Stimulated activated naive CD8-positive, alpha-beta T cell treated with anti-CD3 and anti-CD28 coated beads, Interleukin-15, amount 100 ng/mL, for 72 hours (primary cell): ENCODE results near the gene NEDD4L.

Experiments used
- ATAC-seq: fragments of 150-1000 bp; cut with Tn5 transposase; 2 replicates; pipeline ENCODE4 v1.10.0; 2021; ENCODE audit warnings: mild to moderate bottlenecking, moderate library complexity
- DNase-seq, 2 donors: peaks; one replicate each; pipeline ENCODE4 v3.0.0; 2021 to 2022
- H3K27ac Mint-ChIP-seq, 2 donors: one replicate each; pipeline ENCODE4 v1.8.0; 2022; ENCODE audit warnings: mild to moderate bottlenecking in 2 of 2, mixed read lengths in 2 of 2, moderate library complexity in 2 of 2
- H3K27me3 Mint-ChIP-seq: one replicate; pipeline ENCODE4 v1.8.0; 2022; ENCODE audit warnings: mixed read lengths
- H3K4me1 Mint-ChIP-seq: one replicate; pipeline ENCODE4 v1.8.0; 2022; ENCODE audit warnings: mild to moderate bottlenecking, mixed read lengths
- H3K4me3 Mint-ChIP-seq, 2 donors: one replicate each; pipeline ENCODE4 v1.8.0; 2022; ENCODE audit warnings: mild to moderate bottlenecking in 2 of 2, mixed read lengths in 2 of 2, moderate library complexity in 1 of 2
- H3K9me3 Mint-ChIP-seq, 2 donors: one replicate each; pipeline ENCODE4 v1.8.0; 2022; ENCODE audit warnings: mixed read lengths in 2 of 2

The NEDD4L gene

GRCh38 chr18:58196881-58197872 lies 153.2 kb downstream of the NEDD4L start:
- H3K9me3 Mint-ChIP-seq = no peaks in the 10 kb centered on the region
- H3K4me3 Mint-ChIP-seq = no peak overlapping the region
- peak overlapping the region in 1 of 2 donors; percentile 72 for H3K27ac Mint-ChIP-seq
- ATAC-seq (no peak), DNase-seq (no peak)
- no peaks in the 10 kb centered on the region for H3K27me3 Mint-ChIP-seq
- peaks cover 28% of the 10 kb centered on the region for H3K4me1 Mint-ChIP-seq

- no peaks in the 10 kb centered on the region for H3K27me3 Mint-ChIP-seq
- H3K4me1 Mint-ChIP-seq = peaks cover 8% of the 10 kb centered on the region
- no peaks in the 10 kb centered on the region for H3K9me3 Mint-ChIP-seq
- no peak overlapping the region for H3K4me3 Mint-ChIP-seq
- no peak overlapping the region for H3K27ac Mint-ChIP-seq
- DNase-seq (no peak), ATAC-seq (no peak)
Observed at GRCh38 chr18:58201268-58201667, 157.2 kb downstream of the NEDD4L start.

GRCh38 chr18:58201733-58202730 lies 158.0 kb downstream of the NEDD4L start:
- DNase-seq = no peak
- Mint-ChIP-seq H3K9me3 (no peaks in the 10 kb centered on the region), H3K27me3 (no peaks in the 10 kb centered on the region), H3K4me1 (peaks cover under 1% of the 10 kb centered on the region), H3K27ac (peak overlapping the region in 1 of 2 donors; percentile 79), H3K4me3 (no peak overlapping the region)
- ATAC-seq = no peak

GRCh38 chr18:58204776-58205442 lies 160.9 kb downstream of the NEDD4L start:
- Mint-ChIP-seq H3K9me3 (peaks cover 0 to 4% of the 10 kb centered on the region in 2 donors), H3K4me1 (peaks cover 5% of the 10 kb centered on the region), H3K27me3 (no peaks in the 10 kb centered on the region), H3K4me3 (no peak overlapping the region), H3K27ac (no peak overlapping the region)
- ATAC-seq (no peak), DNase-seq (no peak)

GRCh38 chr18:58205443-58206160 lies 161.6 kb downstream of the NEDD4L start:
- Mint-ChIP-seq H3K4me3 (no peak overlapping the region), H3K27ac (no peak overlapping the region), H3K9me3 (peaks cover 0 to 4% of the 10 kb centered on the region in 2 donors), H3K27me3 (no peaks in the 10 kb centered on the region), H3K4me1 (peaks cover 5% of the 10 kb centered on the region)
- DNase-seq = no peak
- ATAC-seq = no peak

- H3K9me3 Mint-ChIP-seq = peaks cover 0 to 4% of the 10 kb centered on the region in 2 donors
- no peak overlapping the region for H3K27ac Mint-ChIP-seq
- DNase-seq (no peak), ATAC-seq (no peak)
- H3K4me1 Mint-ChIP-seq = peaks cover 11% of the 10 kb centered on the region
- H3K4me3 Mint-ChIP-seq = no peak overlapping the region
- H3K27me3 Mint-ChIP-seq = no peaks in the 10 kb centered on the region
Observed at GRCh38 chr18:58207520-58208152, 163.6 kb downstream of the NEDD4L start.

GRCh38 chr18:58208207-58208932 lies 164.3 kb downstream of the NEDD4L start:
- H3K27me3 Mint-ChIP-seq = no peaks in the 10 kb centered on the region
- H3K4me1 Mint-ChIP-seq = peaks cover 16% of the 10 kb centered on the region
- no peak for ATAC-seq
- no peak overlapping the region for H3K4me3 Mint-ChIP-seq
- H3K27ac Mint-ChIP-seq = no peak overlapping the region
- peaks cover 0 to 4% of the 10 kb centered on the region in 2 donors for H3K9me3 Mint-ChIP-seq
- no peak for DNase-seq

- DNase-seq = no peak
- Mint-ChIP-seq H3K4me3 (no peak overlapping the region), H3K27ac (no peak overlapping the region)
Observed at GRCh38 chr18:58209326-58209725, 165.3 kb downstream of the NEDD4L start.

GRCh38 chr18:58211510-58211909 lies 167.5 kb downstream of the NEDD4L start:
- no peak for ATAC-seq

More at GRCh38 chr18:58209326-58209725, 165.3 kb downstream of the NEDD4L start:
- no peaks in the 10 kb centered on the region for H3K27me3 Mint-ChIP-seq
- H3K9me3 Mint-ChIP-seq = peaks cover 0 to 4% of the 10 kb centered on the region in 2 donors
- peaks cover 26% of the 10 kb centered on the region for H3K4me1 Mint-ChIP-seq
- ATAC-seq = no peak

GRCh38 chr18:58212274-58212673 lies 168.2 kb downstream of the NEDD4L start:
- Mint-ChIP-seq H3K27ac (no peak overlapping the region), H3K4me1 (peaks cover 36% of the 10 kb centered on the region), H3K9me3 (peaks cover 0 to 4% of the 10 kb centered on the region in 2 donors), H3K4me3 (no peak overlapping the region), H3K27me3 (peaks cover 7% of the 10 kb centered on the region)
- DNase-seq (no peak), ATAC-seq (no peak)

More at GRCh38 chr18:58211510-58211909, 167.5 kb downstream of the NEDD4L start:
- H3K27me3 Mint-ChIP-seq = peaks cover 3% of the 10 kb centered on the region
- no peak for DNase-seq
- no peak overlapping the region for H3K4me3 Mint-ChIP-seq
- H3K9me3 Mint-ChIP-seq = peaks cover 0 to 4% of the 10 kb centered on the region in 2 donors
- H3K27ac Mint-ChIP-seq = no peak overlapping the region
- peaks cover 34% of the 10 kb centered on the region for H3K4me1 Mint-ChIP-seq

- ATAC-seq = peak; percentile 43
Observed at GRCh38 chr18:58213440-58213839, 169.4 kb downstream of the NEDD4L start.

GRCh38 chr18:58215011-58215410 lies 171.0 kb downstream of the NEDD4L start:
- peaks cover 7% of the 10 kb centered on the region for H3K27me3 Mint-ChIP-seq

More at GRCh38 chr18:58213440-58213839, 169.4 kb downstream of the NEDD4L start:
- peaks cover 36% of the 10 kb centered on the region for H3K4me1 Mint-ChIP-seq
- no peak overlapping the region for H3K27ac Mint-ChIP-seq
- H3K4me3 Mint-ChIP-seq = no peak overlapping the region
- H3K9me3 Mint-ChIP-seq = peaks cover 0 to 4% of the 10 kb centered on the region in 2 donors
- no peak for DNase-seq
- peaks cover 7% of the 10 kb centered on the region for H3K27me3 Mint-ChIP-seq

GRCh38 chr18:58216071-58216481 lies 172.1 kb downstream of the NEDD4L start:
- no peaks in the 10 kb centered on the region for H3K9me3 Mint-ChIP-seq
- peaks cover 30% of the 10 kb centered on the region for H3K4me1 Mint-ChIP-seq
- H3K27ac Mint-ChIP-seq = no peak overlapping the region
- DNase-seq (no peak), ATAC-seq (no peak)
- H3K27me3 Mint-ChIP-seq = peaks cover 7% of the 10 kb centered on the region
- H3K4me3 Mint-ChIP-seq = no peak overlapping the region

More at GRCh38 chr18:58215011-58215410, 171.0 kb downstream of the NEDD4L start:
- no peaks in the 10 kb centered on the region for H3K9me3 Mint-ChIP-seq
- H3K4me3 Mint-ChIP-seq = no peak overlapping the region
- ATAC-seq (no peak), DNase-seq (no peak)
- no peak overlapping the region for H3K27ac Mint-ChIP-seq
- peaks cover 30% of the 10 kb centered on the region for H3K4me1 Mint-ChIP-seq
